NT2/D1 (cell line): Measurements from ENCODE around the gene ST6GALNAC3.

Experiments
- SUZ12 ChIP-seq: IDR thresholded peaks from 2 replicates; pipeline ENCODE4 v1.6.1; 2011; ENCODE audit not compliant: insufficient read length, insufficient read depth; ENCODE audit errors: extremely low read depth
- YY1 ChIP-seq: IDR thresholded peaks from 2 replicates; pipeline ENCODE4 v1.6.1; 2011; ENCODE audit not compliant: insufficient read length, insufficient read depth
- ZNF274 ChIP-seq: IDR thresholded peaks from 2 replicates; pipeline ENCODE4 v1.6.1; 2011; ENCODE audit warnings: mild to moderate bottlenecking, low read depth, low read length

GRCh38 chr1:76083189-76083588, 8.6 kb downstream of the ST6GALNAC3 start:
- TF ChIP-seq ZNF274 (no peak), SUZ12 (no peak), YY1 (no peak)
